ENCODE data around the gene CEACAM6. TPM values are rescaled to one million over a fixed set of nuclear protein-coding genes. Genes with fewer than 3 reads are reported as not detected.
"Not testable (repeated sequence)": the region's sequence is repeated elsewhere in the genome, so short reads cannot be mapped to it uniquely, and the experiment has no call there.

CEACAM6 gene
- total RNA-seq, 1 donor from 2014 or later = not detected

GRCh38 chr19:41734585-41734984 is 20.7 kb upstream of the CEACAM6 start:
- Mint-ChIP-seq H3K27ac (no peak overlapping the region), H3K4me1 (peaks cover 6% of the 10 kb centered on the region)

GRCh38 chr19:41735071-41735600 is 20.2 kb upstream of the CEACAM6 start:
- no peaks in the 10 kb centered on the region for H3K36me3 Mint-ChIP-seq (ENCODE audit: low read depth)
- intact Hi-C loops (cut with micrococcal nuclease) = no loop called here
- no peak overlapping the region for H3K4me3 Mint-ChIP-seq
- H3K4me1 Mint-ChIP-seq = peaks cover 10% of the 10 kb centered on the region
- no peaks in the 10 kb centered on the region for H3K9me3 Mint-ChIP-seq
- H3K27me3 Mint-ChIP-seq = peaks cover 68% of the 10 kb centered on the region
- no peak overlapping the region for H3K27ac Mint-ChIP-seq
- no peak for DNase-seq

More at GRCh38 chr19:41734585-41734984, 20.7 kb upstream of the CEACAM6 start:
- no peak for DNase-seq
- Mint-ChIP-seq H3K9me3 (no peaks in the 10 kb centered on the region), H3K27me3 (peaks cover 64% of the 10 kb centered on the region), H3K4me3 (no peak overlapping the region), H3K36me3 (ENCODE audit: low read depth) (no peaks in the 10 kb centered on the region)
- intact Hi-C loops (cut with micrococcal nuclease) = no loop called here

- DNase-seq = no peak
- no peaks in the 10 kb centered on the region for H3K36me3 Mint-ChIP-seq (ENCODE audit: low read depth)
- H3K4me1 Mint-ChIP-seq = peaks cover 24% of the 10 kb centered on the region
- H3K27me3 Mint-ChIP-seq = peaks cover 67% of the 10 kb centered on the region
- intact Hi-C loops (cut with micrococcal nuclease) = no loop called here
- no peaks in the 10 kb centered on the region for H3K9me3 Mint-ChIP-seq
- no peak overlapping the region for H3K4me3 Mint-ChIP-seq
- no peak overlapping the region for H3K27ac Mint-ChIP-seq
Observed at GRCh38 chr19:41739361-41739760, 16.0 kb upstream of the CEACAM6 start.

- peak overlapping the region; percentile 39 for H3K27ac Mint-ChIP-seq
- peaks cover 69% of the 10 kb centered on the region for H3K27me3 Mint-ChIP-seq
- no peaks in the 10 kb centered on the region for H3K9me3 Mint-ChIP-seq
- H3K4me1 Mint-ChIP-seq = peaks cover 20% of the 10 kb centered on the region
- intact Hi-C loops (cut with micrococcal nuclease) = loop anchor here (5.0 kb wide), 1 partner anchor 208 kb away; no protein-coding TSS in a partner anchor
- no peak for DNase-seq
- H3K4me3 Mint-ChIP-seq = no peak overlapping the region
- H3K36me3 Mint-ChIP-seq (ENCODE audit: low read depth) = no peaks in the 10 kb centered on the region
Observed at GRCh38 chr19:41740415-41741243, 14.7 kb upstream of the CEACAM6 start.

- intact Hi-C loops (cut with micrococcal nuclease) = loop anchor here (5.0 kb wide), 1 partner anchor 209 kb away; no protein-coding TSS in a partner anchor
- H3K27me3 Mint-ChIP-seq = peaks cover 69% of the 10 kb centered on the region
- peaks cover 20% of the 10 kb centered on the region for H3K4me1 Mint-ChIP-seq
- no peaks in the 10 kb centered on the region for H3K36me3 Mint-ChIP-seq (ENCODE audit: low read depth)
- H3K4me3 Mint-ChIP-seq = no peak overlapping the region
- no peaks in the 10 kb centered on the region for H3K9me3 Mint-ChIP-seq
- H3K27ac Mint-ChIP-seq = peak overlapping the region; percentile 39
- DNase-seq = no peak
Observed at GRCh38 chr19:41741244-41741554, 14.1 kb upstream of the CEACAM6 start.

GRCh38 chr19:41744850-41745249 is 10.5 kb upstream of the CEACAM6 start:
- intact Hi-C loops (cut with micrococcal nuclease) = loop anchor here (5.0 kb wide), 2 partner anchors 103 to 213 kb away; no protein-coding TSS in a partner anchor
- no peaks in the 10 kb centered on the region for H3K9me3 Mint-ChIP-seq
- DNase-seq = no peak
- no peak overlapping the region for H3K27ac Mint-ChIP-seq
- H3K4me1 Mint-ChIP-seq = peaks cover 17% of the 10 kb centered on the region
- H3K36me3 Mint-ChIP-seq (ENCODE audit: low read depth) = no peaks in the 10 kb centered on the region
- H3K4me3 Mint-ChIP-seq = no peak overlapping the region
- peaks cover 66% of the 10 kb centered on the region for H3K27me3 Mint-ChIP-seq

- Mint-ChIP-seq H3K27me3 (peaks cover 64% of the 10 kb centered on the region), H3K36me3 (ENCODE audit: low read depth) (no peaks in the 10 kb centered on the region), H3K4me3 (no peak overlapping the region), H3K9me3 (no peaks in the 10 kb centered on the region), H3K27ac (no peak overlapping the region), H3K4me1 (peaks cover 8% of the 10 kb centered on the region)
- no peak for DNase-seq
- intact Hi-C loops (cut with micrococcal nuclease) = loop anchor here (1.0 to 5.0 kb wide), 2 partner anchors 38 to 103 kb away; no protein-coding TSS in a partner anchor
Observed at GRCh38 chr19:41745756-41746155, 9.6 kb upstream of the CEACAM6 start.

GRCh38 chr19:41746593-41747227 is 8.6 kb upstream of the CEACAM6 start:
- H3K27ac Mint-ChIP-seq = no peak overlapping the region
- H3K4me3 Mint-ChIP-seq = no peak overlapping the region
- H3K4me1 Mint-ChIP-seq = peaks cover 1% of the 10 kb centered on the region
- intact Hi-C loops (cut with micrococcal nuclease) = loop anchor here (1.0 to 5.0 kb wide), 2 partner anchors 39 to 104 kb away; no protein-coding TSS in a partner anchor
- peaks cover 66% of the 10 kb centered on the region for H3K27me3 Mint-ChIP-seq
- no peaks in the 10 kb centered on the region for H3K36me3 Mint-ChIP-seq (ENCODE audit: low read depth)
- H3K9me3 Mint-ChIP-seq = no peaks in the 10 kb centered on the region
- DNase-seq = peak; percentile 83

- H3K27me3 Mint-ChIP-seq = peaks cover 67% of the 10 kb centered on the region
- H3K9me3 Mint-ChIP-seq = no peaks in the 10 kb centered on the region
- no peak overlapping the region for H3K27ac Mint-ChIP-seq
- H3K4me1 Mint-ChIP-seq = peaks cover 1% of the 10 kb centered on the region
- H3K36me3 Mint-ChIP-seq (ENCODE audit: low read depth) = no peaks in the 10 kb centered on the region
- intact Hi-C loops (cut with micrococcal nuclease) = loop anchor here (5.0 kb wide), 1 partner anchor 106 kb away; no protein-coding TSS in a partner anchor
- DNase-seq = no peak
- no peak overlapping the region for H3K4me3 Mint-ChIP-seq
Observed at GRCh38 chr19:41748012-41748411, 7.3 kb upstream of the CEACAM6 start.

- not testable (repeated sequence) for H3K9me3 Mint-ChIP-seq
- peaks cover 59% of the 10 kb centered on the region for H3K27me3 Mint-ChIP-seq
Observed at GRCh38 chr19:41750248-41751134, 4.8 kb upstream of the CEACAM6 start.

GRCh38 chr19:41753159-41753558 is 2.2 kb upstream of the CEACAM6 start:
- no peaks in the 10 kb centered on the region for H3K9me3 Mint-ChIP-seq
- DNase-seq = peak; percentile 92
- no peak overlapping the region for H3K4me3 Mint-ChIP-seq
- intact Hi-C loops (cut with micrococcal nuclease) = loop anchor here (1.0 to 2.0 kb wide), 2 partner anchors 32 to 68 kb away; no protein-coding TSS in a partner anchor
- peaks cover 6% of the 10 kb centered on the region for H3K4me1 Mint-ChIP-seq
- no peaks in the 10 kb centered on the region for H3K36me3 Mint-ChIP-seq (ENCODE audit: low read depth)
- no peak overlapping the region for H3K27ac Mint-ChIP-seq
- peaks cover 52% of the 10 kb centered on the region for H3K27me3 Mint-ChIP-seq

More at GRCh38 chr19:41750248-41751134, 4.8 kb upstream of the CEACAM6 start:
- H3K27ac Mint-ChIP-seq; intact Hi-C loops (cut with micrococcal nuclease); H3K4me1 Mint-ChIP-seq; H3K36me3 Mint-ChIP-seq (ENCODE audit: low read depth); H3K4me3 Mint-ChIP-seq; DNase-seq: not testable (repeated sequence)

- intact Hi-C loops (cut with micrococcal nuclease) = loop anchor here (1.0 to 2.0 kb wide), 2 partner anchors 31 to 67 kb away; no protein-coding TSS in a partner anchor
Observed at GRCh38 chr19:41753936-41754529, 1.3 kb upstream of the CEACAM6 start.

GRCh38 chr19:41758846-41759245 is 3.5 kb downstream of the CEACAM6 start:
- no peak overlapping the region for H3K4me3 Mint-ChIP-seq
- no peaks in the 10 kb centered on the region for H3K9me3 Mint-ChIP-seq
- no peak for DNase-seq
- no peak overlapping the region for H3K27ac Mint-ChIP-seq
- H3K4me1 Mint-ChIP-seq = peaks cover 2% of the 10 kb centered on the region
- intact Hi-C loops (cut with micrococcal nuclease) = no loop called here
- peaks cover 63% of the 10 kb centered on the region for H3K27me3 Mint-ChIP-seq
- no peaks in the 10 kb centered on the region for H3K36me3 Mint-ChIP-seq (ENCODE audit: low read depth)

More at GRCh38 chr19:41753936-41754529, 1.3 kb upstream of the CEACAM6 start:
- no peaks in the 10 kb centered on the region for H3K9me3 Mint-ChIP-seq
- no peak overlapping the region for H3K27ac Mint-ChIP-seq
- H3K4me1 Mint-ChIP-seq = peaks cover 6% of the 10 kb centered on the region
- H3K27me3 Mint-ChIP-seq = peaks cover 50% of the 10 kb centered on the region
- H3K4me3 Mint-ChIP-seq = no peak overlapping the region
- peak; percentile 90 for DNase-seq
- no peaks in the 10 kb centered on the region for H3K36me3 Mint-ChIP-seq (ENCODE audit: low read depth)
